NCI-H2227 treated with DMSO at 0.1 percent for 48 hours (cell line): ENCODE data around the gene COL4A6.
"Not testable (repeated sequence)": the region's sequence is repeated elsewhere in the genome, so short reads cannot be mapped to it uniquely, and the experiment has no call there.

Source experiments
- DNase-seq: peaks from one replicate; lab custom pipeline; 2025; lab: John Stamatoyannopoulos, UW

Gene COL4A6

DNA sequence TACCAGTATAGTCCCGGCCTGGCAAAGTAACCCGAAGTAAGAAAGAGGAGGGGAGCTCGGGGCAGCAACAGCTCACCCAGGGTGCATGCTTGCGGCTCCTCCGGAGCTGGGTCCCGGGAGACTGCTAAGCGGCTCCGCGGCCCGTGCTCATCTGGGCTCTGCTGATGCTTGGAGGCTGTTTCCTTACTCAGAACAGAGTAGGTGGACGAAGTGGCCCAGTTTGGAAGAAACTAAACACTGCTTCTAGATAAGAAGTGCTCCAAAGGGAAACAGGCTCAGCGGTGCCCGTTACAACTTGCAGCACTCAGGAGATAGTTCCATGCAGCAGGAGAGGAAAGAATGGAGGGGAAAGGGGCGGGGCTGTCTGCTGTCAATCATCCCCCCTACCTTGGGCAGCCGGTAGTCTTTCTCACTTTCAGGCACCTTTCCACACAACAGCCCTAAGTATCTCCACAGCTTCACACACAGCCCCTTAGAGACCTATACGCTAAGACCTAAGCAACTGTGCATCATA lies at the start of gene COL4A6:
Gene COL4A6 (minus strand): TSS at position 313 of the 514 bp plus-strand sequence. CDS start 226 bp downstream, at position 87.
- no peak for DNase-seq

DNA sequence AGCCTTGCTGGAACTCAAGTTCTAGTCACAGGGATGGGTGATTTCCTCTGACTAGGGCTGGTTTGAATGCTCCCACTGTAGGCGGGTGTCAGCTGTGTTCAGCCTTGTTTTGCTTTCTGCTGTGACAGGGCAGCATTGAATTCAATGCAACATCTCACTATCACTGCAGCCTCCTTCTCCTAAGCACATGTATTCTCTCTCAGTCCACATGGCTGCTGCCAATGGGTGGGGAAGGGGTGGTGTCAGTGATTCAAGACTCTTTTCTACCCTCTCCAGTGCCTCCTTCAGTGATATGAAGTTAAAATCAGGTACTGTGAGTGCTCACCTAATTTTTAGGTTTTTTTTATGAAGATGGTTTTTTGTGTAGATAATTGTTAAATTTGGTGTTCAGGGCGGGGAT lies 47.7 kb upstream of the COL4A6 start:
- no peak for DNase-seq

DNA sequence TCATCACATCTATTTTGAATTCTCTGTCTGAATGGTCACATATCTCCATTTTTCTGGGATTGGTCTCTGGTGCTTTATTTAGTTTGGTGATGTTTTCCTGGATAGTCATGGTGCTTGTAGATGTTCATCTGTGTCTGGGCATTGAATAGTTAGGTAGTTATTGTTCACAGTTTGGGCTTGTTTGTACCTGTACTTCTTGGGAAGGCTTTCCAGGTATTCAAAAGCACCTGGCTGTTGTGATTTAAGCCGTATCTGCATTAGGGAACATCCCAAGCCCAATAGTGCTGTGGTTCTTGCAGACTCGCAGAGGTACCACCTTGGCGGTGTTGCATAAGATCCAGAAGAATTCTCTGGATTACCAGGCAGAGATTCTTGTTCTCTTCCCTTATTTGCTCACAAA lies 46.0 kb upstream of the COL4A6 start:
- DNase-seq: no peak

DNA sequence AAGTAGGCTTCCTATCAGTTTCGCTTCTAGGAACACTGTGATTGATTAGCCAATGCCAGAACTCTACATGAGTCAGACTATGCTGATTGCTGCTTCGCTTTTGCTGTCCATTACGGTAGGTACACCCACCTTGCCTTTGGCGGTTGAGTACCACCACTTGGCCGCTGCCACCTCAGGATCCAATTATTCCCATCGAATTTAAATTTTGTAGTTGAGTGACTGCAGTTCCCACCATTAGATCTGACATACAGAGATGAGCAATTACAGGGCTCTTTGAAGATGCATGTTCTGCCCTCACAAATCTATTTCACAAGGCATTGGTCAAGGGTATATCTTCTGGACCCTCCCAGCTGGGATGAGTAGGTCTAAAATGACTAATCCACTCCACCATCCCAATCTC lies 43.3 kb upstream of the COL4A6 start:
- not testable (repeated sequence) for DNase-seq

DNA sequence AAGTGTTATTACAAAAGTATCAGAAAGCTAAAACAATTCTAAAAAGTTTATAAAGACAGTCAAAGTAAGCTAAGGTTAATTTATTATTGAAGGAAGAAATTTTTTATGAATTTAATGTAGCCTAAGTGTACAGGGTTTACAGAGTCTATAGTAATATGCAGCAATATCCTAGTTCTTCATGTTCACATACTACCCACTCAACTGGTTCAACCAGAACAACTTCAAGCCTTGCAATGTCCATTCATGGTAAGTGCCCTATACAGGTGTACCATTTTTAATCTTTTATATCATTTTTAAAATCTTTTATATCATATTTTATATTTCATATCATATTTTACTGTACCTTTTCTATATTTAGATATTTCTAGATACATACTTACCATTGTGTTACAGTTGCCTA lies 35.8 kb upstream of the COL4A6 start:
- DNase-seq: no peak

DNA sequence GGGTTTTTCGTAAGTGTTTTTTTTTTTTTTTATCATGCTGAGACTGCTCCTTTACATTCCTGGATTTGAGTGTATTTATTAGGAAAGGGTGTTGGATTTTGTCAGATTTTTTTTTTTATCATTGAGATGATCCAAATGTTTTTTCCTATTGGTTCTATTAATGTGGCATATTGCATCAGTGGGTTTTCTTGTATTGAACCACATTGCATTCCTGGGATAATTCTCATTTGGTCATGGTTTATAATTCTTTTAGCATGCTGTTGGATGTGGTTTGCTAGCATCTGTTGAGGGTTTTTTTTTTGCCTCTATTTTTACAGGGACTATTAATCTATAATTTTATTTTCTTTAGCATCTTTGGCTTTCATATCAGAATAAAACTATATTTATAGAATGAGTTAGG lies 30.3 kb upstream of the COL4A6 start:
- DNase-seq: no peak

DNA sequence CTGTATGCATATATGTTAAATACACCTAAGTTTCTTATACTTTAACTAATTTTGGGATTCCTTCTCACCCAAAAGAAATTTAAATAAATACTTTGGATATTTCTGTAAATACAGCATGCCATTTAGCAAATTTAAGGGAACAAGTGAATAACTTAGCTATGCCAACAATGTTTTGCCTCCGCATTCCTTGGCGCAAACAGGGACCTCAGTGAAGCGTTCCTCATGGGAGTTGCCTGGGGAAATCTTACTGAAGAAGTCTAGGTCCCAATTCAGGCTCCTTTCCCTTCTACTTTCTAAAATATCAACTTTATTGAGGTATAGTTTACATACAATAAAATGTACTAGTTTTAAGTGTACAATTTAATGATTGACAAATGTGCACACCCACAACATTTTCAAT lies 26.4 kb upstream of the COL4A6 start:
- no peak for DNase-seq

DNA sequence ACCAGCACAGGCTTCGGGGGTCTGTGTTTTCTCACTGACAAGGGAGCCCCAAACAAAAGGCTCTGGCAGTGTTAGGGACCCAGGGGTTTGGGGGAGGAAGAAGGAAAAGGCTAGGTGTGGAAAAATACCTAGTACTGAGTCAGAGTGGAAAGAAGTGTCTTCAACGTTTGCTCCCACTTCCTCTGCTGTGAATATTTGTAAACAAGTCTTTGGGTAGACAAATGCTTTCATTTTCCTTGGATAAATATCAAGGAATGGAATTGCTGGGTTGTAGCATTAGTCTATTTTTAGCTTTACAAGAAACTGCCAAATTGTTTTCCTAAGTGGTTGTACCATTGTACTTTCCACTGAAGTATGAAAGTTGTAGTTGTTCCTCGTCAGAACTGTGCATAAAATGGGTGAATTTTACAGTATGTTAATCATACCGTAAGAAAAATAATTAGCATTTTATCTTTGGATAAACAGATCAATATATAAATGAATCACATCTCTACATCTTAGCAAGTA lies 18.8 kb upstream of the COL4A6 start:
- no peak for DNase-seq

DNA sequence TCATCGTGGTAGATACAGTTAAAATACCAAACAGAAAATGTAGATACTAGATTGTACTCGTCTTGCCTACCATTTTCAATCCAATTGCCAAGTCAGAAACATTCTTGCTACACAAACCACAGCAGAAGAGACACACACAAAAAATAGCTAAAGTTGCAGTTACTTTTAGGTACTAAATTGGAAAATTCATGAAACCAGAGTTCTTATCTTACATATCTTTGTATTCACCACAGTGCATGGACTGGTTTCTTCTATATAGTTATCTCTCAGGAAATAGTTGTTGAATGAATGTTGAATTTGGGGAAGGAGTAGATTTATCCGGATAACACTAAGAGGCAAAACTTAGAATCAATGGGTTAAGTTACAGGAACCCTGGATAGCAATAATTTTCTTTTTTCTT lies 15.6 kb upstream of the COL4A6 start:
- DNase-seq: no peak

DNA sequence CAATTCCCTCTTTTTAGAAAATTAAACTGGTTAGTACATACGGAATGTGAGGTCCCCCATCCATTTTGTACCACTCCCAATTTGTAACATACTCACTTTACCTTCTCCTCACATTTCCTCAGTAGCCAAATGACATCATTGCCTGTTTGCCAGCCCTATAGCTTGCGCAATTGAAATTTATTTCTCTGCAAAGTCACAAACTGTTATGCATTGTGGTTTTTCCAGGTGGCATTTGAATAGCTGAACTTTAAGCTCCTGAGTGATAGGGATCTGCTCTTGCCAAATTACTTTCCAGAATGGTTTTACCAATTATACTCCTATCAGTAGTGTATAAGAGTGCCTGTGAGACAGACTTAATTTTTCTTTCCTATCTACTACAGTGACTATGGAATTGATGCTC lies 9.1 kb upstream of the COL4A6 start:
- DNase-seq: no peak

DNA sequence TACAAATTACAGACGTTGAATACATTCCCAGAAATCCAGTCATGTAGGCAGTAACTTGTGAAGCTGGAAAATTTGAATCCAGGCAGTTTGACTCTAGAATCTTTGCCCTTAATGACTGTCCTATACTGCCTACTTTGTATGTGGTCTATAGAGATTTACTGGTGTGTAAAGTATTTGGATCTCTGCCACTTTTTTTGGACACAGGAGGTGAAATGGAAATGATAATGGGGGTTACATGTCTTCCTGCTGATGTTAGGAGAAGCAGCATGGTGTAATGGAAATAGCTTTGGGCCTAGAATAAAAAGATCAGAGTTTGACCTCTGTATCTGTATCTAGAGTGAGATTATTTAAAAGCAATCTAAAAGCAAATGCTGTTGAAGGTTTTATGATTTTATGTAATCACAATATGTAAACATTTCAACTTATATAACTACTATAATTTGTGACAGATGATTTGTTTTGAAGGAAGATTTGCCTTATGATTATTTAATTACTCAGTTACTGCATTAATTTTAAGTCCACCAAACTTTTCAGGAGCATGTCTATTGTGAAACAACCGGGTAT lies 4.8 kb upstream of the COL4A6 start:
- no peak for DNase-seq

DNA sequence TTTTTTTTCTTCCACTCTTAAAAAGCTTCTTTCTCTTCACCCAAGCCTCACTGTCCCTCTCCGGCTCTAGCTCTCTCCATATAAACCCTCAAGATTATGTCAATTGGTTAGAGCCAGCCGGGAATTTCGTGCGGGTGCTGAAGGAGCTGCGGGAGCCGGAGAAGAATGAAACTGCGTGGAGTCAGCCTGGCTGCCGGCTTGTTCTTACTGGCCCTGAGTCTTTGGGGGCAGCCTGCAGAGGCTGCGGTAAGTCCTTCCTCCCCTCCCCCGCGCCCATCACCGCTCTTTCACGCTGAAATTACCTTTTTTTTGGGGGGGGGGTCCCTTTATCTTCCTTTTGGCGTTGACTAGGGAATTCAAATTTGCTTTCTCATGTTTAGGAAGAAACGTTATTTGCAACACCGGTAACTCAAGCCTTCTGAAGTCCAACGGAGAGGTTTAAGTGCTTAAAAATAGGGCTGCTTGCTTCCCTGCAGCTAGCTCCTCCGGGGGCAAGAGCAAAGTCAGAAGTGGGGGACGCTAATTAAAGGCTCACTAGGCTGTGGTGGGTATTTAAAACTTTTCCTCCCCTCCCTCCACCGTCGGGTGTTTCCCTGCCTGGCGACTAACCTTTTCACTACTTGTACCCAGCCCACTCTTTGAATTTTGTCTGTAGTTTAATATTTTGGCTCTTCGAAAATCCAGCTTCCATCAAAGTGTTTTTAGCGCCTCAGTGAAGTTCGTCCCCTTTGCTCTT lies 1.9 kb upstream of the COL4A6 start:
- no peak for DNase-seq

DNA sequence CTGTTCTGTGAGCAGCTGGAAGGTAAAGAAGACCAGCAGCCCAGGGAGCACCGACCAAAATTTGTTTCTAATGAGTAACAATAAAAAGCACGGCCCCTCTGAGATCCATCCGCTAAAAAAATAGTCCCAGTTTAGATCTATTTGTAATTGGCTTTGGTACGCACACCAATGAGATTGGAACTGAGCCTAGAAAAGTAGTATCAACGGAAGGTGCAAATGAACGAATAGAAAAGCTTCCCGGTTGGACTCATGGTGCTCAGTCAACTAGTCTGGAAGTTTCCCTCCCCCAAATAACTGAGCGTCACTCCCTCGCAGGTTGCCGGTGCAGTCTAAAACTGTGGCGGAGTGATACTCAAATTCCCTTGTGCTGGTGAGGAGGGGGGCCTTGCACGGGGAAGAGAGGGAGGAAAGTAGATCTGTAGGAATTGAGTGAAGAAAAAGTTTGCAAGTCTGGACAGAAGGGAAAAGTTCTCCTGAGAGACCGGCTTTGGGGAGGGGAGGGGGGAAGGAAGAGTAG lies 1.3 kb upstream of the COL4A6 start, which contains the start of gene COL4A5:
Gene COL4A5 (plus strand): TSS at position 413 of the 517 bp plus-strand sequence. CDS start 288 bp downstream, outside the sequence.
- peak; percentile 30 for DNase-seq

DNA sequence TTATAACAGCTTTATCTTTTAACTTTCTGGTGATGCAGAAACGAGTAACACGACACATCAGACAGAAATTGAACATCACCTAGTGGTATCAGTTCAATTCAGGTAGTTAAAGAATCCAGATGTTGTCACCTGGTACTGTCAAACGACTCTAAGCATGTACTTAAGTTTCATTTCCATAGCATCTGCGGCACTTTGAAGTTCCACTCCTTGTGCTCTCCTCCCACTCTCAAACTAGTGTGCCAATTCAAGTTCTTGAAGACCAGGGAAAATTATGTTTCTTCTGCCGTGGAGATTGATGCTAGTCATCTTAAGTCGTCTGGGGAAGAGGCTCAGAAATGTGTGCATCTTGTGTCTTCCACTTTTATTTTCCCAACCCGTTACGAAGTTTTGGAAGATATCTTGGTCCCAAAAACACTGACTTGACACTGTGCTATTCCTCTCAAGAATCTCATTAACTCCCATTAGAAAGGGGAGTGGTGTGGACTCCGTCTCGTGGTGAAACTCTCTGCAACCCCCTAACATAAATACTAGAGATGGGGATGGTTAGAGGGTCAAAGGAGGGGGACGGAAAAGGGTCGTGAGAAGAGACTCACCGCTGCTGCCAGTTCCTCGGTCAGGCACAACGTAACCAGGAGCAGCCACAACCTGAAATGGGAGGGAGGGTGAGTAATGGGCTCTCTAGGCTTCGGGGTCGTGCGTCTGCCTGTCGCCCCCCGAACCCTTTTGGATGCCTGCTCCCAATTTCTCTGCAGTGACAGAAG lies 693 bp downstream of the COL4A6 start:
- DNase-seq: no peak

DNA sequence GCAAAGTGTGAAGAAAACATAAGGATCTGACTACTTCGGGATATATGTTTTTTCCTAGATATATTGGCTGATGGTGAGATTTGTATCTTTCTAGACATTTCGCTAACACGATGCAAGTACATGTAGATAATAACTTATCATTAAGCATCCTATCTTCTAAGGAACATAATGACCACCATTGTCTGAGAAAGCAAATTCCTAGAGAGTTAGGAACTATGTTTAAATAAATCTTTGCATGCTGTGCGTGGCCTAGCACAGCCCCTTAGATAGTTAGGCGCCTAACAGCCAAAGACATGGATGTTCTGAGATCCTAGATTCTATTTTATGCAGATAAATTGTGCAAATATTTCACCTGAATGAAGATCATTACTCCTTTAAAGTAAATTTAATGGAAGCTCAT lies 3.0 kb downstream of the COL4A6 start:
- no peak for DNase-seq

DNA sequence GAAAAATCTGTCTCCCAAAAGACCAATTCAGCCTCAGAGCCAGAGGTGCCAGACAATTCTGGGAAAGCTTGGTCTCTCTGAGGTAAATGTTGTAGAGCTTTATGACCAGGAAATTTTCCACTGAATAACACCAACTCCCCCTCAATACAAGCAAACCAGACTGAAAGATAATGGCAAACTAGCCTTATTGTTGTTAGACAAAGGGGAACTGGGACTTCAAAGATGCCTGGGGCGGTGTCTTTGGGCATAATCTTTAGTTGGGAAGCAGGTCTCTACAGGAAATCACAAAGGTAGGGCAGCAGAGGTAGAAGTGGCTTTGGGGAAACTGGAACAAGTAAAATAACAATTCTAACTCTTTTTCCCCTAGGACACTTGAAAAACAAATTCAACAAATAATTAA lies 12.0 kb downstream of the COL4A6 start:
- DNase-seq: no peak

DNA sequence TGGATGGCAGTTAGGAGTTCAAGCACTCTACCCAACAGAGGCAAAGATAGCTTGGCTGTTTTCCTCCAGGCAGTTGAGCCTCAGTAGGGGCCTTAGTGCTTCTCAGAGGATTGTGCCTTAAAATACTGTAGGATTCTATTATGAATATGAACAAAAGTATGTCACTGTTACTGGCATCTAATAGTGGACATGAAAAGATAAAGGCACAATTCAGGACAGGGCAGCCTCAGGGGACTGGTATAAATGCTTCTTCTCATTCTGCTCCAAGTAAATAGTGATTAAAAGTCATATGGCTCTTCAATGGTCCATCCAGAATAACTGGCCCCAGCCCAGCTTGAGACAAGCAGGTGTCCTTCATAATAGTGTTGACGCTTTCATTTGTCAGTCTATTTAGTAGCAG lies 17.7 kb downstream of the COL4A6 start:
- DNase-seq: no peak

DNA sequence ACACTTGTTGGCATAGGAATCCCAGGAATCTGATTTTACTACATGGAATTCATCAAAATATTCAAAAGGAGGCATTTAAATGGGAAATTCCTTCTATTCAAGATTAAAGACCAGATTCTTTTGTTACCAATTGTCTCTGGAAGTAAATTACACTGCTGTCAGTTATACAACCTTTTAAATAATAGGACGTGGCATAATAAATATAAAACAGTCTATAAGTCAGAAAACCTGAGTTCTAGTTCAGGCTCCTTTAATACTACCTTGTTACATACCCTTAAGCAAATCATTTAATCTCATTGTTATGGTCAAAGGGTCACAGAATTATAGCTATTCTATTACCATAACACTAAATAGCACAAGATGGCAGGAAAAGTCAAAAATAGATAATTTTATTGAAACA lies 18.8 kb downstream of the COL4A6 start:
- DNase-seq: no peak

DNA sequence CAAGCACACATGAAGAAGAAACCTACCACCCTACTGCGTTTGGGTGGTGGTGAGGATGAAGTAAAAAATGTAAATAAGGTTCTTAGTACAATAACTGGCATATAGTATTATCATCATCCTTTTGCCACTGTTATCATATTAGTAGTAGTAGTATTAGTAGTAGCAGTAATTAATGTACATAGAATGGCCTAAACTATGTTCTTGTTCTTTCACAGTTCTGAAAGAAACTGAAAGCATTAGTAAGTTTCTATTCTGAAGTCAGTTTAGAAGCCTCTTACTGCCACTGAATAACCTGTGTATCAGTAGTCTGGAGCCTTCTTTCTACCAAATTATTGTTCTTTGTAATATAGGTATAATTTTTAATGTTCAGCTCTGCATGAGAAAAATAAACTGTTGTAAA lies 21.0 kb downstream of the COL4A6 start:
- no peak for DNase-seq

DNA sequence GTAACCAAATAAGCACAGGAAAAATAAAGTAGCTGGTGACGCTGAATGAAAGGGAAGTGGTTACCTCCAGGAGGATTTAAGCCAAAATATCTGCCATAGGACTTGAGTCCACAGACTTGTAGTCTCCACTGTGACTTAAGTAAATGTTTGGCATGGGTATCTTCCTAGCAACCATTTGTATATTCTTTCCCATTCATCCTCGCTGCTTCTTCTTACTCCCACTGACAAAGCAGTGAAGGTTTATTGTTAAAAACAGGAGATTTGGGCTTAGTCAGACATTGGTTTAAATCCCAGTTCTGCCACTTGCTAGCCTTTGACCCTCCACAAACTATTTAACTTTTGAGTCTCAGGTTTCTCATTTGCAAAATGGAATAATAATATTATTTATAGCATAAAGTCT lies 22.3 kb downstream of the COL4A6 start:
- no peak for DNase-seq

DNA sequence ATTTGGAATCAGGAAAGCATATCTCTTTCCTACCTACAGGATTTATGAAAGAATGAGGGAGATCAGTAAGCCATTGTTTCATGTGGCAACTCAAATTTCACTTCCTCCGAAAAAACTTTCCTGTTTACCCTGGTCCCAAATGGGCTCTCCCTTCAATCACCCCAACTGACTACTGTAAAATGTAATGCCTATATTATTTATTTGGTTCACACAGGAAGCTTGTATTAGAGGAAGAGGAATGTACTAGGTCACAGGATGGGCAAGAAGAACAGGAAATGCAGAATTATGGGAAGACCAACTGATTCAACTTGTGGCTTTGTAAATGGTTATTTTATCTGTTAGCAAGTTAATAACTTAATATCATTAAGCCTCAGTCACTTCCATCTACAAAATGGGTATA lies 23.1 kb downstream of the COL4A6 start:
- no peak for DNase-seq

DNA sequence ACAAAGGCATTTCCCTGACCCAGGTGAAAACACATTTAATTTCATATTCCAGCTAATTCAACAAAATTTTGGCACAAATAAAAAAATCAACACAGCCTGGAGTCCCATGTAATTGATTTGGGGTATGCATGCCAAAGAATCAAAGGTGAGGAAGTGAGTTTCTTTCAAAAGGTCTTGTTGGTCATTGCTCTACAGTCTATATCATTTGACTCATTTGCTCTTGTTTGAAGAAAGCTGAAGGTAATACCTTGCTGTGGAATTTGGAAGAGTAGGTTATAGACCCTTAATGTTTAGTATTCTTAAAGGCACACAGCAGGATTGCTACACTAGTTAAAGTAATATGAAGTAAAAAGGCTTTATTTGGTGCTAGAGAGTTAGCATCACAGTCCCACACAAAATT lies 25.4 kb downstream of the COL4A6 start:
- no peak for DNase-seq
